Activated CD4-positive, CD25-positive, alpha-beta regulatory T cell treated with anti-CD3 and anti-CD28 coated beads, Interleukin-2, amount 50 U/mL, for 16 hours (primary cell): ENCODE measurements around the gene ACAN.

Experiments used
- DNase-seq: peaks from one replicate; pipeline ENCODE4 v3.0.0-alpha.2; 2020; ENCODE audit warnings: low read depth, low spot score

ACAN gene

GRCh38 chr15:88878720-88879184 is 75.5 kb downstream of the ACAN start:
- no peak for DNase-seq

GRCh38 chr15:88880944-88881740 is 77.9 kb downstream of the ACAN start:
- DNase-seq: no peak

GRCh38 chr15:88881775-88882174 is 78.5 kb downstream of the ACAN start:
- no peak for DNase-seq

GRCh38 chr15:88882785-88883184 is 79.5 kb downstream of the ACAN start:
- DNase-seq: no peak

GRCh38 chr15:88887068-88887580 is 83.9 kb downstream of the ACAN start:
- no peak for DNase-seq

- no peak for DNase-seq
Measured at GRCh38 chr15:88888719-88889118, 85.5 kb downstream of the ACAN start.

- no peak for DNase-seq
Measured at GRCh38 chr15:88890495-88890894, 87.3 kb downstream of the ACAN start.

- DNase-seq: no peak
Measured at GRCh38 chr15:88891540-88892254, 88.5 kb downstream of the ACAN start.

- DNase-seq: peak; percentile 71
Measured at GRCh38 chr15:88894348-88894818, 91.1 kb downstream of the ACAN start.

GRCh38 chr15:88894819-88895767 is 91.9 kb downstream of the ACAN start, which contains the start of gene HAPLN3:
Gene HAPLN3 (minus strand): TSS chr15:88895544. CDS start chr15:88887298, 8,246 bp downstream.
- peak; percentile 30 for DNase-seq

GRCh38 chr15:88896333-88897033 is 93.2 kb downstream of the ACAN start:
- DNase-seq: no peak

GRCh38 chr15:88897142-88897455 is 93.9 kb downstream of the ACAN start:
- DNase-seq: no peak

- DNase-seq: peak; percentile 67
Measured at GRCh38 chr15:88897456-88898194, 94.4 kb downstream of the ACAN start.

- DNase-seq: no peak
Measured at GRCh38 chr15:88898736-88899135, 95.5 kb downstream of the ACAN start.

- no peak for DNase-seq
Measured at GRCh38 chr15:88899251-88899650, 96.0 kb downstream of the ACAN start.

GRCh38 chr15:88900309-88900981 is 97.2 kb downstream of the ACAN start:
- no peak for DNase-seq

- DNase-seq: no peak
Measured at GRCh38 chr15:88900982-88901418, 97.8 kb downstream of the ACAN start.

GRCh38 chr15:88901508-88902220 is 98.4 kb downstream of the ACAN start:
- DNase-seq: no peak
